Measurements from ENCODE around the gene CHST15.

The CHST15 gene

GRCh38 chr10:124002391-124003069 is 90.9 kb downstream of the CHST15 start:
- DNase-seq: no peak

GRCh38 chr10:124001391-124002148 is 91.8 kb downstream of the CHST15 start:
- no peak for DNase-seq

GRCh38 chr10:124000792-124001201 is 92.6 kb downstream of the CHST15 start:
- DNase-seq: no peak

GRCh38 chr10:123999956-124000615 is 93.3 kb downstream of the CHST15 start:
- DNase-seq: no peak

GRCh38 chr10:123999261-123999660 is 94.1 kb downstream of the CHST15 start:
- DNase-seq: no peak

GRCh38 chr10:123998197-123999141 is 94.9 kb downstream of the CHST15 start:
- DNase-seq: no peak

- peak in 2 of 51 donors; percentile 16 to 17 for DNase-seq
These were observed 95.8 kb downstream of the CHST15 start for GRCh38 chr10:123997486-123998196.

- DNase-seq: no peak
These were observed 96.4 kb downstream of the CHST15 start for GRCh38 chr10:123997013-123997412.

GRCh38 chr10:123996302-123996701 is 97.1 kb downstream of the CHST15 start:
- DNase-seq: no peak

GRCh38 chr10:123995461-123996131 is 97.8 kb downstream of the CHST15 start:
- DNase-seq: peak in 9 of 51 donors; percentile 2 to 29 (median 21)

- DNase-seq: no peak
These were observed 98.3 kb downstream of the CHST15 start for GRCh38 chr10:123995082-123995460.

GRCh38 chr10:123994417-123995081 is 98.8 kb downstream of the CHST15 start:
- DNase-seq: peak in 49 of 51 donors; percentile 19 to 88 (median 69)

- no peak for DNase-seq
These were observed 99.6 kb downstream of the CHST15 start for GRCh38 chr10:123993534-123994416.

- no peak for DNase-seq
These were observed 101.5 kb downstream of the CHST15 start for GRCh38 chr10:123991611-123992570.

- no peak for DNase-seq
These were observed 102.5 kb downstream of the CHST15 start for GRCh38 chr10:123990889-123991288.

- no peak for DNase-seq
These were observed 104.7 kb downstream of the CHST15 start for GRCh38 chr10:123988694-123989093.

GRCh38 chr10:123986736-123987135 is 106.7 kb downstream of the CHST15 start:
- no peak for DNase-seq
